HUES64 (cell line): ENCODE data around the gene MBNL3.
"Not testable (repeated sequence)": the region's sequence is repeated elsewhere in the genome, so short reads cannot be mapped to it uniquely, and the experiment has no call there.

ENCODE experiments used
- H3K27ac ChIP-seq: 2 replicates; pipeline ENCODE4 v1.7.0; 2013; ENCODE audit warnings: low read depth, low read length, inconsistent platforms
- H3K27me3 ChIP-seq: 2 replicates; pipeline ENCODE4 v1.6.1; 2013; ENCODE audit warnings: mild to moderate bottlenecking, low read length; ENCODE audit not compliant: insufficient read depth
- H3K36me3 ChIP-seq: 2 replicates; pipeline ENCODE4 v1.6.1; 2013; ENCODE audit warnings: mild to moderate bottlenecking, low read length; ENCODE audit not compliant: insufficient read depth
- H3K4me1 ChIP-seq: 2 replicates; pipeline ENCODE4 v1.6.1; 2013; ENCODE audit warnings: mild to moderate bottlenecking, low read length, moderate library complexity; ENCODE audit not compliant: insufficient read depth
- H3K4me3 ChIP-seq: 2 replicates; pipeline ENCODE4 v1.5.1; 2013; ENCODE audit warnings: mild to moderate bottlenecking, low read length, moderate library complexity
- H3K9ac ChIP-seq: 2 replicates; pipeline ENCODE4 v1.6.1; 2013; ENCODE audit warnings: mild to moderate bottlenecking, low read depth, low read length
- H3K9me3 ChIP-seq: 2 replicates; pipeline ENCODE4 v1.6.1; 2013; ENCODE audit warnings: low read depth, low read length; ENCODE audit not compliant: insufficient read depth
- WGBS: fragments of 150-250, 120-280 bp; methylation state at CpG from one replicate; pipeline ENCODE4 v1.1.7; 2013; ENCODE audit warnings: missing lambda C conversion rate; 5-methylcytosine and 5-hydroxymethylcytosine counted together

The MBNL3 gene

GRCh38 chrX:132369617-132370326 lies 119.1 kb downstream of the MBNL3 start:
- 100% methylated on average over 1 of the region's 2 CpGs for WGBS
- H3K9ac ChIP-seq: no peak overlapping the region
- no peaks in the 10 kb centered on the region for H3K9me3 ChIP-seq
- no peaks in the 10 kb centered on the region for H3K4me1 ChIP-seq
- H3K36me3 ChIP-seq: no peaks in the 10 kb centered on the region
- H3K4me3 ChIP-seq: no peak overlapping the region
- peaks cover 66% of the 10 kb centered on the region for H3K27me3 ChIP-seq
- no peak overlapping the region for H3K27ac ChIP-seq

GRCh38 chrX:132367984-132368383 lies 120.9 kb downstream of the MBNL3 start:
- Histone ChIP-seq H3K4me1 (no peaks in the 10 kb centered on the region), H3K4me3 (no peak overlapping the region), H3K9ac (no peak overlapping the region), H3K27me3 (peaks cover 81% of the 10 kb centered on the region), H3K36me3 (no peaks in the 10 kb centered on the region), H3K27ac (no peak overlapping the region), H3K9me3 (no peaks in the 10 kb centered on the region)

DNA sequence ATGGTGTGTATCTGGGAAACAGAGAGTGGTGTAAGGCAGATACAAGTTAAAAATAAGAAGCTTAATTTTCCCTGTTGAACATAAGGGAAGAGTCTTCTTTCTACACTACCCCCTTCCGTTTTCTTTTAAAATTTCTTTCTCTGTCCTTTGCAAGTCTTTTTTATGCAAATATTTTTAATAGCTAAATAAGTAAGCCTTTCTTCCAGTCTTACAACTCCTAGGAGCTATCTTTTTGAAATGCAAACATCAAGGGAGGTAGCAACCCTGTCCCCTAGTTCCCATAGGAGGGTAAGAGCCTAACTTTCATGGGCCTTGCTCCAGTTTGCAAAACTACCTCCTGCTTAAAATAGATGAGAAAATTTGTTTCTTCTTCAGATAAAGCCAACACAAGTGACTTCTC lies 121.5 kb downstream of the MBNL3 start:
- no peak overlapping the region for H3K4me3 ChIP-seq
- H3K9ac ChIP-seq: no peak overlapping the region
- no peaks in the 10 kb centered on the region for H3K9me3 ChIP-seq
- H3K27ac ChIP-seq: no peak overlapping the region
- H3K27me3 ChIP-seq: peaks cover 83% of the 10 kb centered on the region
- WGBS: no CpG with 5 or more reads among the region's 1 CpG
- no peaks in the 10 kb centered on the region for H3K36me3 ChIP-seq
- no peaks in the 10 kb centered on the region for H3K4me1 ChIP-seq

DNA sequence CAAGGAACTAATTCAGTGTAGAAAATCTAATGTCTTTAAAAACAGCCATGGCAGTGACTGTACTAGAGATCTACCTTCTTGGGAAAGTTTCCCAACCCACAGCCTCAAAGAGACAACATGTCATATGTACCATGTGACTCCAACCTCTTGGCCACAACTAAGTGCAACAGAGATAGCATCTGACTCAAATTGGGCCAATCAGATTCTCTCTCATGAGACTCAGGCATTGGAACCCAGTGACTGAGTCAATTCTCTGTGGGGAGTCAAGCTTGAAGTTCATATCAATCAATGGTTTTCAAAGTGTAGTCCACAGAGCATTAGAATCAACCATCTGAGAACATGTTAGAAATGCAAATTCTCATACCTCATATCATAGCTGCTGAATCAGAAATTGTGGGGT lies 123.3 kb downstream of the MBNL3 start:
- H3K27me3 ChIP-seq: peaks cover 72% of the 10 kb centered on the region
- no peaks in the 10 kb centered on the region for H3K36me3 ChIP-seq
- no peaks in the 10 kb centered on the region for H3K4me1 ChIP-seq
- no peak overlapping the region for H3K27ac ChIP-seq
- no peak overlapping the region for H3K4me3 ChIP-seq
- no peaks in the 10 kb centered on the region for H3K9me3 ChIP-seq
- H3K9ac ChIP-seq: no peak overlapping the region

GRCh38 chrX:132364313-132364712 lies 124.5 kb downstream of the MBNL3 start:
- Histone ChIP-seq H3K4me3 (no peak overlapping the region), H3K36me3 (no peaks in the 10 kb centered on the region), H3K27ac (no peak overlapping the region), H3K4me1 (no peaks in the 10 kb centered on the region), H3K27me3 (peaks cover 61% of the 10 kb centered on the region), H3K9me3 (no peaks in the 10 kb centered on the region), H3K9ac (no peak overlapping the region)
- WGBS: 94% methylated on average over 2 of the region's 3 CpGs

DNA sequence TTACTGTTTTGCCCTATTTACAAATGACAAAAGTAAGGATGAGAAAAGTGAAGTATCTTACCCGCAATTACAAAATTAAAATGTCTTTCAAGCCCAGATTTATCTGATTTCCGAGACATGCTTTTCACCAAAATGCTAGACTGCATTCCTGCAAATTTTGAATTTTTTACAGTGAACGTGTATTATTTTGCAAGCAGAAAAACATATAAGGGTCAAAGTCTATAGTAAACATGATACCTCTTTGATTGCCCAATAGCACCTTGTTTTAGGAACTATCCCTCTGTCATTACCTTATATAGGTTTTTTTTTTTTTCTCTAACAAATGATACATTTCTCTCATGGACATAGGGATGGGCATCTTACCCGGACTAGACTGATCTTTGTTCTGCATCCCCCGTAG lies 135.4 kb downstream of the MBNL3 start:
- Histone ChIP-seq H3K27me3 (no peaks in the 10 kb centered on the region), H3K9ac (no peak overlapping the region)
- 95% methylated on average over 4 of the region's 5 CpGs for WGBS

DNA sequence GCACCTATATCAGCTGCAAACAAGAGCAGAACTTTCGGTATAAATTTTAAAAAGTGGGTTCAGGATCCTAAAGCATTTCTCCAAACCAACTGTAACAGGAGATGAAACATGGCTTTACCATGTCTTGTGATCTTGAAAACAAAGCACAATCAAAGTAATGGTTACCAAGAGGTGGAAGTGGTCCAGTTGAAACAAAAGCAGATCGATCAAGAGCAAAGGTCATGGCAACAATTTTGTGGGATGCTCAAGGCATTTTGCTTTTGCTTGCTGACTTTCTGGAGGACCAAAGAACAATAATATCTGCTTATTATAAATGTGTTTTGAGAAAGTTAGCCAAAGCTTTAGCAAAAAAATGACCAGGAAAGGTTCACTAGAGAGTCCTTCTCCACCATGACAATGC lies 152.7 kb downstream of the MBNL3 start:
- H3K9me3 ChIP-seq: no peaks in the 10 kb centered on the region
- H3K27me3 ChIP-seq: no peaks in the 10 kb centered on the region
- H3K27ac ChIP-seq: no peak overlapping the region
- H3K36me3 ChIP-seq: no peaks in the 10 kb centered on the region
- no peak overlapping the region for H3K4me3 ChIP-seq
- 97% methylated on average over 2 of the region's 2 CpGs for WGBS
- H3K4me1 ChIP-seq: no peaks in the 10 kb centered on the region
- no peak overlapping the region for H3K9ac ChIP-seq

More for the DNA sequence above, 135.4 kb downstream of the MBNL3 start:
- H3K4me1 ChIP-seq: no peaks in the 10 kb centered on the region
- H3K36me3 ChIP-seq: no peaks in the 10 kb centered on the region
- H3K4me3 ChIP-seq: no peak overlapping the region
- H3K9me3 ChIP-seq: no peaks in the 10 kb centered on the region
- H3K27ac ChIP-seq: no peak overlapping the region

- H3K27me3 ChIP-seq: no peaks in the 10 kb centered on the region
- no peaks in the 10 kb centered on the region for H3K4me1 ChIP-seq
- no peaks in the 10 kb centered on the region for H3K36me3 ChIP-seq
- 91% methylated on average over 3 of the region's 4 CpGs for WGBS
- no peak overlapping the region for H3K4me3 ChIP-seq
- no peak overlapping the region for H3K9ac ChIP-seq
- H3K9me3 ChIP-seq: no peaks in the 10 kb centered on the region
- no peak overlapping the region for H3K27ac ChIP-seq
Measured at GRCh38 chrX:132333351-132333750, 155.5 kb downstream of the MBNL3 start.

DNA sequence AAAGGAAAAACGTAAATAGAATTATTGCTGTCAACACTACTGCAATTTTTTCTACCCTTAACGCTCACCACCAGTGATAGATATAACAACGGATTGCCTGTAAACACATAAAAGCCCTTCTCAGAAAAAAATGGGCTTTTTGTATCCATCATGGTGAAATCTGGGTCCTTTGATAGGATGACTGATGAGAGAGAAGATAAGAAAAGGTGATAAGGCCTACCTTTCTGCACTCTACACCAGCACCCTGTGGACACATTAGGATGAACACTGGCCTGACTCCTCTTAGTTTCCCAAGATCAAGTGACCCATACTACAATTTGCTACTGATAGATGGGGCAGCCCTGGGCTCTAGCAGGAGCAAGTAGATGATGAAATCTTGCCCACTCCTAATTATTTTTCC lies 157.3 kb downstream of the MBNL3 start:
- no peak overlapping the region for H3K27ac ChIP-seq
- H3K4me3 ChIP-seq: no peak overlapping the region
- no peak overlapping the region for H3K9ac ChIP-seq
- H3K27me3 ChIP-seq: no peaks in the 10 kb centered on the region
- WGBS: 84% methylated on average over 3 of the region's 3 CpGs
- H3K4me1 ChIP-seq: no peaks in the 10 kb centered on the region
- H3K36me3 ChIP-seq: no peaks in the 10 kb centered on the region
- no peaks in the 10 kb centered on the region for H3K9me3 ChIP-seq

DNA sequence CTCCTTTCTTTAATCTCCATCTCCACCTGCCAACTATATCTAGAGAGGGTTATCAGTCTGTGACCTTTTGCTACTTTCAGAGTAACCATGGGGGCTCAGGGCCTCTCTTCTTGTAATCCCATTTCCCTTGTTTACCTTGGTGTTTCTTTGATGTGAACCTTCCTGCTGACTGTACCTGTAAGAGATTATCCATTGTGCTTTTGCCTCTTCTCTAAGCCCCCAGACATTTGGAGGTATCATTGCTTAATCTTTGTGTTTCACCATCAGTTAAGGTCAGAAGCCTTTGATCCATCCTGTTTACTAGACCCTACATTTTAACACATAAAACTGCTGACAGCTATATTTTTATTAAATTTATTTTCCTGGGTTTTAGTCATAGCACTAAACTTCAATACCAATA lies 157.8 kb downstream of the MBNL3 start:
- H3K9ac ChIP-seq: no peak overlapping the region
- no peaks in the 10 kb centered on the region for H3K36me3 ChIP-seq
- no peaks in the 10 kb centered on the region for H3K4me1 ChIP-seq
- no peak overlapping the region for H3K27ac ChIP-seq
- H3K27me3 ChIP-seq: no peaks in the 10 kb centered on the region
- no peak overlapping the region for H3K4me3 ChIP-seq
- H3K9me3 ChIP-seq: no peaks in the 10 kb centered on the region

DNA sequence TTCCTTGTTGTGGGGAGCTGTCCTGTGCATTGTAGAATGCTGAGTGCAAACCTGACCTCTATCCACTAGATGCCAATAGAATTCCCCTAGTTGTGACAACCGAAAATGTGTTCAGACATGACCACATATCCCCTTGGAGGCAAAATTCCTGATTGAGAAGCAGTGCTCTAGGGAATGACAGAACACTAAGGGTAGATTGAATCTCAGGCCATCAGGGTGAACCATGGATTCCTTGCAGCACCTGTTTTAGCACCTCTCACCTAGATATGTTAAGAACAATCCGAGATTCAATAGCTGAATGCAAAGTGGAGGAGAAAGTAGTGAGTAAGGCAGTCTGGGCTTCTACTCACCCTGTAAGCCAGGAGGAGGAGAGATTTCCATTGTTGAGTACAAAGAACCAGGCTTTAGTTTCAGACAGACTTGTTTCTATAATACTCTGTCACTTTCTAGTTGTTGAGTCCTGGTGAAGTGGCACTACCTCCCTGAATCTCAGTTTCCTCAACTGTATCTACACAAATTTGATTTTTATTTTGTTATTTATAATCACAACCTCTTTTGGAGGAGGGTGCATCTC lies 158.6 kb downstream of the MBNL3 start:
- no peak overlapping the region for H3K4me3 ChIP-seq
- H3K27ac ChIP-seq: no peak overlapping the region
- WGBS: 80% methylated on average over 2 of the region's 2 CpGs
- H3K27me3 ChIP-seq: no peaks in the 10 kb centered on the region
- no peaks in the 10 kb centered on the region for H3K9me3 ChIP-seq
- H3K36me3 ChIP-seq: no peaks in the 10 kb centered on the region
- H3K9ac ChIP-seq: no peak overlapping the region
- H3K4me1 ChIP-seq: no peaks in the 10 kb centered on the region

DNA sequence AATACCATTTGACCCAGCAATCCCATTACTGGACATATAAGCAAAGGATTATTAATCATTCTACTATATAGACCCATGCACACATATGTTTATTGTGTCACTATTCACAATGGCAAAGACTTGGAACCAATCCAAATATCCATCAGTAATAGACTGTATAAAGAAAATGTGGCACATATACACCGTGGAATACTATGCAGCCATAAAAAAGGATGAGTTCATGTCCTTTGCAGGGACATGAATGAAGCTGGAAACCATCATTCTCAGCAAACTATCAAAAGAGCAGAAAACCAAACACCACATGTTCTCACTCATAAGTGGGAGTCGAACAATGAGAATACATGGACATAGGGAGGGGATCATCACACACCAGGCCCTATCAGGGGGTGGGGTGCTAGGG lies 161.9 kb downstream of the MBNL3 start:
- not testable (repeated sequence) for H3K4me1 ChIP-seq, H3K9me3 ChIP-seq, H3K36me3 ChIP-seq, H3K9ac ChIP-seq, H3K27me3 ChIP-seq, H3K4me3 ChIP-seq, H3K27ac ChIP-seq
- 80% methylated on average over 1 of the region's 2 CpGs for WGBS
